Erythroblast (primary cell): ENCODE results near the gene VSIR.

ENCODE experiments used
- GATA1 ChIP-seq: IDR thresholded peaks from 2 replicates; pipeline ENCODE4 v1.6.1; 2011; ENCODE audit warnings: low read depth, mild to moderate bottlenecking, control low read depth, low read length, moderate library complexity
- POLR2A ChIP-seq: IDR thresholded peaks from 2 replicates; pipeline ENCODE4 v1.6.1; 2011; ENCODE audit warnings: mild to moderate bottlenecking, low read length

DNA sequence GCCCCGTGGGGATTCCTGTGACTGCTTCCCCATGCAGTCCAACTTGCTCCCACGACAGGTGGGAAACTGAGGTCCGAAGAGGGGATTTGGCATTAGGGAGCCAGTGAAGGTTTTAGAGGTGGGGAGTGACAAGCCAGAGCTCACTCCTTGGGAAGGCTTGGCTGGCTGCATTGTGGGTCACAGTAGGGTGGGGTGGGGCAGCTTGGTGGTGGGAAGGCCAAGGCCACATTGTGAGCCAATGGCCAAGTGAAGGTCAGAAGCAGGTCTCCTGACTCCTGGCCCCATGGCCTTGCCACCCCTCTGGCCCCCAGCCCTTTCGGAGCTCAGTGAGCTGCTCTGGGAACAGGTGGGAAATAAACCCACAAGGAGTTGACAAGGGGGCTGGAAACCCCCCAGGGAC lies 56.3 kb downstream of the VSIR start:
- TF ChIP-seq POLR2A (no peak), GATA1 (no peak)
